Suprapubic skin (tissue), 4 donors: Measurements from ENCODE around the gene GALNT8. TPM values are rescaled to one million over a fixed set of nuclear protein-coding genes. Genes with fewer than 3 reads are reported as not detected.
A peak's percentile ranks its signal among the peaks of the same experiment; 100 is the strongest.

Experiments used
- DNase-seq, 2 donors: peaks; one replicate each; pipeline ENCODE4 v3.0.0-alpha.2; 2019; ENCODE audit warnings: low spot score in 2 of 2
- H3K27ac ChIP-seq: fragments of 200-600 bp; sonication (generic); one replicate; pipeline ENCODE4 v1.5.1; 2019
- H3K27me3 ChIP-seq: fragments of 200-600 bp; sonication (generic); one replicate; pipeline ENCODE4 v1.5.1; 2019
- H3K36me3 ChIP-seq: fragments of 200-600 bp; sonication (generic); one replicate; pipeline ENCODE4 v1.5.1; 2019
- H3K4me1 ChIP-seq: fragments of 200-600 bp; sonication (generic); one replicate; pipeline ENCODE4 v1.5.1; 2019
- H3K4me3 ChIP-seq: fragments of 200-600 bp; sonication (generic); one replicate; pipeline ENCODE4 v1.5.1; 2019; ENCODE audit warnings: mild to moderate bottlenecking
- H3K9me3 ChIP-seq: fragments of 200-600 bp; sonication (generic); one replicate; pipeline ENCODE4 v1.5.1; 2019
- CTCF ChIP-seq, 2 donors: fragments of 200-600 bp in 1 of 2; fragments of 450-650 bp in 1 of 2; sonication (generic) in 1 of 2; IDR thresholded peaks; one replicate each; pipeline ENCODE4 v1.5.1; 2016 to 2019; ENCODE audit warnings: antibody characterized with exemption in 2 of 2, mild to moderate bottlenecking in 1 of 2, moderate library complexity in 1 of 2
- EP300 ChIP-seq: sonication (generic); formaldehyde crosslinking; IDR thresholded peaks from one replicate; pipeline ENCODE4 v1.6.1; 2017; ENCODE audit warnings: antibody characterized with exemption
- POLR2A ChIP-seq, 2 donors: fragments of 450-650 bp; IDR thresholded peaks; one replicate each; pipeline ENCODE4 v1.6.1; 2017; ENCODE audit warnings: antibody characterized with exemption in 2 of 2, mild to moderate bottlenecking in 2 of 2, moderate library complexity in 2 of 2
- POLR2AphosphoS5 ChIP-seq, 3 donors: sonication (generic); formaldehyde crosslinking; IDR thresholded peaks; one replicate each; pipeline ENCODE4 v1.6.1; 2017; ENCODE audit warnings: antibody characterized with exemption in 3 of 3
- WGBS: methylation state at CpG from one replicate; pipeline ENCODE4 v1.1.5; 2018; 5-methylcytosine and 5-hydroxymethylcytosine counted together
- total RNA-seq, 4 donors: library from RNA; depleted of rRNA; stranded (reverse); fragments of >200 nt; gene quantifications; one replicate each; pipeline ENCODE4 v1.1.0, GENCODE V29; 2016

GALNT8 gene
- total RNA-seq, 4 donors from 2014 or later, result 0.34 to 0.72 (median 0.59) TPM; not detected in 1

GRCh38 chr12:4771960-4772566 lies 51.9 kb downstream of the GALNT8 start:
- 75% methylated on average over 11 of the region's 11 CpGs for WGBS
- no peak for DNase-seq
- H3K36me3 ChIP-seq, result no peaks in the 10 kb centered on the region
- H3K4me1 ChIP-seq, result no peaks in the 10 kb centered on the region
- no peak for TF ChIP-seq EP300
- TF ChIP-seq POLR2AphosphoS5 (IDR thresholded peaks at IDR 0.05), result no peak
- TF ChIP-seq POLR2A (IDR thresholded peaks at IDR 0.05), result no peak
- TF ChIP-seq CTCF (IDR thresholded peaks at IDR 0.05), result no peak
- H3K9me3 ChIP-seq, result no peaks in the 10 kb centered on the region
- no peak overlapping the region for H3K4me3 ChIP-seq
- peaks cover 11% of the 10 kb centered on the region for H3K27me3 ChIP-seq
- H3K27ac ChIP-seq, result no peak overlapping the region

DNA sequence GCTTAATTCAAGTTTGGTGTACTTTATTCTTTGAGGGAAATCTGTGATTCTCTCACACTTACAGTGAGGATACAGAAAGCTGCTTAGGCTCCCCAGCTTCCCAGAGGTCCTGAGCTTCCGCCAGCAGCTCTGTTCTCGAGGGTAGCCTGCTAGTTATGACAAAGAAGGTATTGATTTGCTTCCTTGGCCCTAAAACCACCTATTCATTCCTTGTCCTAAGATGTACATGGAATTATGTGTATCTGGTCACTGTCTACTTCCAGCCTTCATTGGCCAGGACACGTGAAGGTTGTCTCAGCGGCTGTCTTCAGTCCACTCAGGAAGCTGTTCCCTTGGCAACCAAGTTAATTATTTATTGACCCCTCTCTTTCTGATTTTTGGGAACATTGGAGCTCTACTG lies 55.7 kb downstream of the GALNT8 start:
- Histone ChIP-seq H3K36me3 (no peaks in the 10 kb centered on the region), H3K27ac (no peak overlapping the region), H3K9me3 (no peaks in the 10 kb centered on the region), H3K27me3 (peaks cover 16% of the 10 kb centered on the region), H3K4me3 (no peak overlapping the region), H3K4me1 (peaks cover 2% of the 10 kb centered on the region)
- WGBS, result 75% methylated on average over 4 of the region's 4 CpGs
- DNase-seq, result no peak
- TF ChIP-seq POLR2AphosphoS5 (IDR thresholded peaks at IDR 0.05) (no peak), POLR2A (IDR thresholded peaks at IDR 0.05) (no peak), CTCF (IDR thresholded peaks at IDR 0.05) (no peak), EP300 (no peak)

- Histone ChIP-seq H3K36me3 (no peaks in the 10 kb centered on the region), H3K27me3 (peaks cover 9% of the 10 kb centered on the region), H3K4me3 (no peak overlapping the region), H3K9me3 (no peaks in the 10 kb centered on the region), H3K27ac (no peak overlapping the region), H3K4me1 (peaks cover 2% of the 10 kb centered on the region)
- no peak for TF ChIP-seq EP300
- no peak for TF ChIP-seq CTCF (IDR thresholded peaks at IDR 0.05)
- no peak for TF ChIP-seq POLR2A (IDR thresholded peaks at IDR 0.05)
- no peak for TF ChIP-seq POLR2AphosphoS5 (IDR thresholded peaks at IDR 0.05)
- DNase-seq, result no peak
- WGBS, result 73% methylated on average over 3 of the region's 8 CpGs
Measured at GRCh38 chr12:4779749-4780148, 59.5 kb downstream of the GALNT8 start.

DNA sequence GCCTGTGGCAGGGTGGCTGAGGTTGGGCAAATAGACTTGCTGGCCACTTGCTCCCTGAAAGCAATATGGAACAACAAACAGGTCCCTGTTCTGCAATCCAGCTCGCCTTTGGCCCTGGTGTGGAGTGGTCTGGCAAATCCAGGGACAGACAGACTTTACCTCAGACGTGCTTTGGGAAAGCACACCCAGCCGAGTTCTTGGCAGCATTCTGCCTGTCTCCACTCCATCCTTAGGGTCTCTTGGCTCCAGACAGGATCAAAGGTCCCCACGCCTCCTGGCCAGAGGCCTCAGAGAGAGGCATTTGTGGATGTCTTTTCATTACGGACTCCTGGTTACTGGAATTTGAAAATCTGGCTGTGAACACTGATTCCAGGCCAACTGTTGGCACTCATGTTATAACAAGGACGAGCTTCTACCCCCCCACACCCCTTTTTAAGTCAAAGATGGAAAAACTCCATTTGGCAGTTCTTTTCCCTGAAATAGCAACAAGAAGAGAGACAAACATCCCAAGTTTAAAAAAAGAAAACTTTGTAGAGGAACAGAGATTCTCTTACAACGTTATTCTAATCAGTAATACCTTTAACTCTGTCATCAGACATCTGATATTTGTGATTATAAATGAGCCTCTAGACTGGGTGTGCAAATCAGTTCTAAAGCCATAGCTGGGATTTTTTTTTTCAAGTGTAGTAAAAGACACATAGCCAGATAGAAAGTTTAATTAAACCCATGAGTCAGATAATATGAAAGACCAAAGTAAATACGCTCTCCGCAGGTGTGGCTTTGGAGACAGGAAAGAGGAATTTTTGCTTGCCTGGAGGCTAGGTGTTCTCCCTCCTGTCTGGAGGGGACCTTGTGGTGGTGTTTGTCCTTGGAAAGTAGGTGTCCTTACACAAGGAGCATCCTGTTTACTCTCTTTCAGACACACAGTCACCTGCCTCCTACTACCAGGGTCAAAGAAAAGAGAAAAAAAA lies 60.7 kb downstream of the GALNT8 start:
- TF ChIP-seq CTCF (IDR thresholded peaks at IDR 0.05) (no peak), EP300 (no peak), POLR2A (IDR thresholded peaks at IDR 0.05) (no peak), POLR2AphosphoS5 (IDR thresholded peaks at IDR 0.05) (no peak)
- H3K27ac ChIP-seq, result no peak overlapping the region
- H3K9me3 ChIP-seq, result no peaks in the 10 kb centered on the region
- no peak overlapping the region for H3K4me3 ChIP-seq
- peaks cover 2% of the 10 kb centered on the region for H3K4me1 ChIP-seq
- DNase-seq, result no peak
- 30% methylated on average over 9 of the region's 9 CpGs for WGBS
- H3K36me3 ChIP-seq, result no peaks in the 10 kb centered on the region
- H3K27me3 ChIP-seq, result peaks cover 9% of the 10 kb centered on the region

- Histone ChIP-seq H3K9me3 (no peaks in the 10 kb centered on the region), H3K4me1 (peaks cover 2% of the 10 kb centered on the region), H3K27me3 (peaks cover 8% of the 10 kb centered on the region), H3K4me3 (no peak overlapping the region), H3K27ac (no peak overlapping the region), H3K36me3 (no peaks in the 10 kb centered on the region)
- DNase-seq, result peak in 1 of 2 donors; percentile 1
- TF ChIP-seq POLR2AphosphoS5 (IDR thresholded peaks at IDR 0.05) (no peak), CTCF (IDR thresholded peaks at IDR 0.05) (no peak), POLR2A (IDR thresholded peaks at IDR 0.05) (no peak), EP300 (no peak)
- WGBS, result 86% methylated on average over 7 of the region's 7 CpGs
Measured at GRCh38 chr12:4784404-4785054, 64.3 kb downstream of the GALNT8 start.
